Myocyte (in vitro differentiated cells): ENCODE results near the gene MRPS14. TPM values are rescaled to one million over a fixed set of nuclear protein-coding genes. Genes with fewer than 3 reads are reported as not detected.
A peak's percentile ranks its signal among the peaks of the same experiment; 100 is the strongest.
"Not testable (repeated sequence)": the region's sequence is repeated elsewhere in the genome, so short reads cannot be mapped to it uniquely, and the experiment has no call there.

Experiments used
- DNase-seq: peaks from one replicate; pipeline ENCODE4 v3.0.0-alpha.2; 2012; ENCODE audit warnings: low read depth
- polyA plus RNA-seq: library from polyadenylated mRNA; unstranded; fragments of >200 nt; gene quantifications from one replicate; pipeline ENCODE4 v1.2.1, GENCODE V29; 2012; ENCODE audit warnings: missing spikeins
- total RNA-seq: library from RNA; depleted of rRNA; stranded (reverse); fragments of >200 nt; gene quantifications from 2 replicates; pipeline ENCODE4 v1.2.3, GENCODE V29; 2014

Gene MRPS14
- 17.7 and 19.1 TPM in 2 replicates for total RNA-seq
- 25.2 TPM for polyA plus RNA-seq

GRCh38 chr1:175023043-175023921, at the start of gene MRPS14:
Gene MRPS14 (minus strand): TSS chr1:175023425. CDS start chr1:175023408, 17 bp downstream.
- peak; percentile 98 for DNase-seq

GRCh38 chr1:175072099-175072951, 49.1 kb upstream of the MRPS14 start:
- DNase-seq = peak; percentile 62

GRCh38 chr1:175071276-175071943, 48.2 kb upstream of the MRPS14 start:
- no peak for DNase-seq

- no peak for DNase-seq
Observed at GRCh38 chr1:175070818-175071217, 47.6 kb upstream of the MRPS14 start.

- DNase-seq = no peak
Observed at GRCh38 chr1:175067362-175068106, 44.3 kb upstream of the MRPS14 start, which contains the start of gene TNN. Gene TNN (plus strand): TSS chr1:175067833. CDS start chr1:175077419, 9,586 bp downstream.

- no peak for DNase-seq
Observed at GRCh38 chr1:175062858-175063257, 39.6 kb upstream of the MRPS14 start.

- no peak for DNase-seq
Observed at GRCh38 chr1:175062339-175062738, 39.1 kb upstream of the MRPS14 start.

GRCh38 chr1:175054736-175055135, 31.5 kb upstream of the MRPS14 start:
- DNase-seq = no peak

GRCh38 chr1:175050992-175051391, 27.8 kb upstream of the MRPS14 start:
- no peak for DNase-seq

GRCh38 chr1:175045519-175045918, 22.3 kb upstream of the MRPS14 start:
- DNase-seq = no peak

- DNase-seq = no peak
Observed at GRCh38 chr1:175045097-175045496, 21.9 kb upstream of the MRPS14 start.

GRCh38 chr1:175044591-175044990, 21.4 kb upstream of the MRPS14 start:
- DNase-seq = not testable (repeated sequence)

GRCh38 chr1:175043824-175044223, 20.6 kb upstream of the MRPS14 start:
- DNase-seq = no peak

GRCh38 chr1:175042650-175043049, 19.4 kb upstream of the MRPS14 start:
- no peak for DNase-seq

- no peak for DNase-seq
Observed at GRCh38 chr1:175040324-175040879, 17.2 kb upstream of the MRPS14 start.

- DNase-seq = no peak
Observed at GRCh38 chr1:175037416-175037815, 14.2 kb upstream of the MRPS14 start.

GRCh38 chr1:175036476-175036875, 13.3 kb upstream of the MRPS14 start:
- no peak for DNase-seq

GRCh38 chr1:175035865-175036264, 12.6 kb upstream of the MRPS14 start:
- DNase-seq = peak; percentile 29

- DNase-seq = no peak
Observed at GRCh38 chr1:175034775-175035174, 11.6 kb upstream of the MRPS14 start.

- no peak for DNase-seq
Observed at GRCh38 chr1:175033953-175034352, 10.7 kb upstream of the MRPS14 start.
